Ishikawa (cell line): Measurements from ENCODE around the gene MIB2.

Experiments used
- CEBPB ChIP-seq: IDR thresholded peaks from 2 replicates; pipeline ENCODE4 v1.6.1; 2012
- CREB1 ChIP-seq: IDR thresholded peaks from 2 replicates; pipeline ENCODE4 v1.6.1; 2012; ENCODE audit warnings: low read depth
- EGR1 ChIP-seq: IDR thresholded peaks from 2 replicates; pipeline ENCODE4 v1.6.1; 2012
- EP300 ChIP-seq: IDR thresholded peaks from 2 replicates; pipeline ENCODE4 v1.6.1; 2012; ENCODE audit warnings: borderline replicate concordance
- FOXM1 ChIP-seq: IDR thresholded peaks from 2 replicates; pipeline ENCODE4 v1.6.1; 2012; ENCODE audit warnings: low read depth, borderline replicate concordance
- MAX ChIP-seq: IDR thresholded peaks from 2 replicates; pipeline ENCODE4 v1.6.1; 2012
- NFIC ChIP-seq: IDR thresholded peaks from 2 replicates; pipeline ENCODE4 v1.6.1; 2012
- RAD21 ChIP-seq: IDR thresholded peaks from 2 replicates; pipeline ENCODE4 v1.6.1; 2012; ENCODE audit warnings: low read depth
- REST ChIP-seq: IDR thresholded peaks from 2 replicates; pipeline ENCODE4 v1.6.1; 2012; ENCODE audit warnings: low read depth, mild to moderate bottlenecking
- TAF1 ChIP-seq: IDR thresholded peaks from 2 replicates; pipeline ENCODE4 v1.6.1; 2012; ENCODE audit warnings: low read depth, mild to moderate bottlenecking
- TCF12 ChIP-seq: IDR thresholded peaks from 2 replicates; pipeline ENCODE4 v1.6.1; 2012; ENCODE audit warnings: low read depth
- TEAD4 ChIP-seq: IDR thresholded peaks from 2 replicates; pipeline ENCODE4 v1.6.1; 2012
- YY1 ChIP-seq: IDR thresholded peaks from 2 replicates; pipeline ENCODE4 v1.6.1; 2012; ENCODE audit warnings: low read depth
- ZBTB7A ChIP-seq: IDR thresholded peaks from 2 replicates; pipeline ENCODE4 v1.6.1; 2012; ENCODE audit warnings: low read depth
- TF ChIP-seq, protein P1 (sequence below): IDR thresholded peaks from 2 replicates; pipeline ENCODE4 v1.6.1; 2012

MIB2 gene

DNA sequence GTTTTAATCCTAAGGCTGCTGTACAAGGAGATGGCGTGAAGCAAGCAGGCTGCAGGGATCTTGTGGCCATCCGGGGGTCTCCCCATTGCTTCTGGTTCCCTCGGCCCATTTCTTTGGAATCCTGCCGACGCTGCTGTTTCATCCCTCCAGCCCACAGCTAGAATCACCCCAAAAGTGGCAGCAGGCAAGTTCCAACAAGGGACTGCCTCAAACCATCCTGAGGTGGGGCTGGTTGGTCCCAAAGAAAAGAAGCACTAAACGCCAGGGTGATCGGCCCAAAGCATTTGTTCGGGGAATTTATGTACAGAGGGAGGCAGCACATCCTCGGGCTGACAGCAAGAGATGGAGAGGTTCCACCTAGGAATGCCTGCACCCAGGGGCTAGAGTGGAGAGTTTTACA is 4.5 kb upstream of the MIB2 start:
- no peak for TF ChIP-seq MAX
- no peak for TF ChIP-seq YY1
- no peak for TF ChIP-seq FOXM1
- no peak for TF ChIP-seq TEAD4
- no peak for TF ChIP-seq RAD21
- no peak for TF ChIP-seq NFIC
- TF ChIP-seq CEBPB: no peak
- no peak for TF ChIP-seq ZBTB7A
- no peak for TF ChIP-seq EP300
- TF ChIP-seq REST: no peak
- TF ChIP-seq, protein P1, sequence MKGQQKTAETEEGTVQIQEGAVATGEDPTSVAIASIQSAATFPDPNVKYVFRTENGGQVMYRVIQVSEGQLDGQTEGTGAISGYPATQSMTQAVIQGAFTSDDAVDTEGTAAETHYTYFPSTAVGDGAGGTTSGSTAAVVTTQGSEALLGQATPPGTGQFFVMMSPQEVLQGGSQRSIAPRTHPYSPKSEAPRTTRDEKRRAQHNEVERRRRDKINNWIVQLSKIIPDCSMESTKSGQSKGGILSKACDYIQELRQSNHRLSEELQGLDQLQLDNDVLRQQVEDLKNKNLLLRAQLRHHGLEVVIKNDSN: no peak
- TF ChIP-seq EGR1: no peak
- TF ChIP-seq TAF1: no peak
- TF ChIP-seq CREB1: no peak
- no peak for TF ChIP-seq TCF12

- TF ChIP-seq CREB1: no peak
- no peak for TF ChIP-seq TEAD4
- no peak for TF ChIP-seq ZBTB7A
- no peak for TF ChIP-seq TCF12
- no peak for TF ChIP-seq FOXM1
- TF ChIP-seq TAF1: no peak
- no peak for TF ChIP-seq CEBPB
- no peak for TF ChIP-seq EP300
- TF ChIP-seq REST: no peak
- no peak for TF ChIP-seq NFIC
- TF ChIP-seq, protein P1: no peak
- TF ChIP-seq MAX: no peak
- TF ChIP-seq RAD21: no peak
- TF ChIP-seq EGR1: no peak
- no peak for TF ChIP-seq YY1
Observed at GRCh38 chr1:1612104-1612400, 3.2 kb upstream of the MIB2 start.

DNA sequence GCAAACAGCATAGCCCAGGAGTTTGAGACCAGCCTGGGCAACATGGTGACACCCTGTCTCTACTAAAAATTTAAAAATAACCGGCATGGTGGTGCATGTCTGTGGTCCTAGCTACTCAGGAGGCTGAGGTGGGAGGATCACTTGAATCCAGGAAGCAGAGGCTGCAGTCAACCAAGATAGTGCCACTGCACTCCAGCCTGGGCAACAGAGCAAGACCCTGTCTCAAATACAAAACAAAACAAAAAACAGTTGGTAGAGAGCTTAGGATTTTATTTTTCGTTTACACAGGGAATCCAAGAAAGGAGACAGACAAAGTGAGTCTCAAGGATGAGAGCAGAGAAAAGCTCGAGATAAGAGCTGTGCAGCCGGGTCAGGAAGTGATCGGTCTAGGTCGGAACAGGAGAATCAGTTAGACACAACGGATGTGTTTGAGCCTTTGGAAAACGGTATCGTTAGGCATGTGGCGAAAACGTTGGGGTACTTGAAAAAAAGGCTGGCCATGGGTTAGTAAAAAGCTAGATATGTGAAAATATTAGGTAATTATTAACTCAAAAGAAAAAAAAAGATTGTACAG is 1.7 kb upstream of the MIB2 start:
- TF ChIP-seq REST (no peak), EGR1 (no peak), CREB1 (no peak), TEAD4 (no peak), FOXM1 (no peak), NFIC (no peak), TCF12 (no peak), TAF1 (no peak), EP300 (no peak), CEBPB (no peak), MAX (no peak), ZBTB7A (no peak), YY1 (no peak), RAD21 (no peak)
- TF ChIP-seq, protein P1: no peak
